IMR-90 (cell line): ENCODE results near the gene THSD7B. TPM values are rescaled to one million over a fixed set of nuclear protein-coding genes. Genes with fewer than 3 reads are reported as not detected.
"Not testable (repeated sequence)": the region's sequence is repeated elsewhere in the genome, so short reads cannot be mapped to it uniquely, and the experiment has no call there.

Source experiments
- ATAC-seq: fragments of 200-7000 bp; cut with Tn5 transposase; 2 replicates; pipeline ENCODE4 v1.9.1; 2020; ENCODE audit warnings: low read depth, mild to moderate bottlenecking, moderate library complexity
- BruUV-seq: library from RNA; stranded (reverse); fragments of 400-500 nt; replicated peaks from 2 replicates; lab custom pipeline; 2021; lab: Mats Ljungman, UMichigan
- CTCF ChIA-PET: fragments of 300-600 bp; formaldehyde crosslinking; extraction: SDS; loops from one replicate; lab custom pipeline; 2021; ENCODE audit warnings: antibody characterized with exemption; lab: Yijun Ruan, JAX
- POLR2A ChIA-PET: fragments of 300-600 bp; sonication (Branson Sonifier 250); formaldehyde crosslinking; loops from one replicate; lab custom pipeline; 2022; ENCODE audit warnings: antibody characterized with exemption; ENCODE audit not compliant: unreplicated experiment; lab: Charles Lee
- DNase-seq: peaks from one replicate; pipeline ENCODE4 v3.0.0; 2013
- H2AFZ ChIP-seq: replicated peaks from 2 replicates; pipeline ENCODE3; 2013; ENCODE audit warnings: low read length, mild to moderate bottlenecking; ENCODE audit not compliant: poor library complexity
- H2AK5ac ChIP-seq: 2 replicates; pipeline ENCODE4 v1.6.1; 2013; ENCODE audit warnings: low read depth, low read length, inconsistent platforms
- H2AK9ac ChIP-seq: replicated peaks from 2 replicates; pipeline ENCODE3; 2013; ENCODE audit warnings: mild to moderate bottlenecking, low read depth, low read length, moderate library complexity; ENCODE audit not compliant: poor library complexity
- H2BK120ac ChIP-seq: 2 replicates; pipeline ENCODE4 v1.6.1; 2013; ENCODE audit warnings: low read depth, low read length, inconsistent platforms
- H2BK15ac ChIP-seq: 3 replicates; pipeline ENCODE4 v1.6.1; 2013; ENCODE audit warnings: low read depth, low read length, inconsistent platforms
- H2BK20ac ChIP-seq: 2 replicates; pipeline ENCODE4 v1.6.1; 2013; ENCODE audit warnings: low read depth, mild to moderate bottlenecking, inconsistent platforms, low read length, moderate library complexity
- H2BK5ac ChIP-seq: 2 replicates; pipeline ENCODE4 v1.6.1; 2013; ENCODE audit warnings: mild to moderate bottlenecking, low read depth, low read length, inconsistent platforms; ENCODE audit not compliant: poor library complexity, severe bottlenecking
- H3K14ac ChIP-seq: replicated peaks from 2 replicates; pipeline ENCODE4 v1.6.1; 2013; ENCODE audit warnings: low read depth, low read length, inconsistent platforms
- H3K18ac ChIP-seq: 2 replicates; pipeline ENCODE4 v1.6.1; 2013; ENCODE audit warnings: low read depth, low read length, control low read depth
- H3K23ac ChIP-seq: 2 replicates; pipeline ENCODE4 v1.6.1; 2013; ENCODE audit warnings: low read depth, low read length, inconsistent platforms
- H3K27ac ChIP-seq: 2 replicates; pipeline ENCODE4 v1.5.1; 2013; ENCODE audit warnings: mild to moderate bottlenecking, control low read depth, low read length; ENCODE audit not compliant: insufficient read depth
- H3K27me3 ChIP-seq: 2 replicates; pipeline ENCODE4 v1.6.1; 2013; ENCODE audit warnings: low read length; ENCODE audit not compliant: control insufficient read depth, insufficient read depth
- H3K36me3 ChIP-seq: 2 replicates; pipeline ENCODE4 v1.6.1; 2013; ENCODE audit warnings: low read length, mixed read lengths; ENCODE audit not compliant: control insufficient read depth, insufficient read depth
- H3K4ac ChIP-seq: 2 replicates; pipeline ENCODE4 v1.6.1; 2013; ENCODE audit warnings: low read depth, low read length, inconsistent platforms
- H3K4me1 ChIP-seq: 2 replicates; pipeline ENCODE4 v1.6.1; 2013; ENCODE audit warnings: low read length, mixed read lengths; ENCODE audit not compliant: control insufficient read depth, insufficient read depth
- H3K4me2 ChIP-seq: 2 replicates; pipeline ENCODE4 v1.6.1; 2013; ENCODE audit warnings: low read depth, mild to moderate bottlenecking, control low read depth, low read length, moderate library complexity
- H3K4me3 ChIP-seq: 2 replicates; pipeline ENCODE4 v1.5.1; 2013; ENCODE audit warnings: low read depth, mild to moderate bottlenecking, control low read depth, low read length, moderate library complexity; ENCODE audit not compliant: insufficient read depth
- H3K56ac ChIP-seq: 2 replicates; pipeline ENCODE4 v1.6.1; 2013; ENCODE audit warnings: low read length, inconsistent platforms; ENCODE audit not compliant: insufficient read depth; ENCODE audit errors: extremely low read depth
- H3K79me1 ChIP-seq, 2 experiments: 2 replicates each; pipeline ENCODE4 v1.6.1; 2013; ENCODE audit warnings: low read length in 2 of 2, inconsistent platforms in 1 of 2, low read depth in 1 of 2
- H3K9ac ChIP-seq: 2 replicates; pipeline ENCODE4 v1.6.1; 2013; ENCODE audit warnings: low read depth, low read length, control low read depth
- H3K9me1 ChIP-seq: 2 replicates; pipeline ENCODE4 v1.6.1; 2013; ENCODE audit warnings: low read length, inconsistent platforms; ENCODE audit not compliant: insufficient read depth
- H3K9me3 ChIP-seq: 2 replicates; pipeline ENCODE4 v1.6.1; 2013; ENCODE audit warnings: low read length; ENCODE audit not compliant: control insufficient read depth, insufficient read depth
- H4K20me1 ChIP-seq: 2 replicates; pipeline ENCODE4 v1.6.1; 2013; ENCODE audit warnings: low read length, inconsistent platforms; ENCODE audit not compliant: insufficient read depth
- H4K5ac ChIP-seq: 2 replicates; pipeline ENCODE4 v1.6.1; 2013; ENCODE audit warnings: mild to moderate bottlenecking, low read depth, low read length, control low read depth
- H4K8ac ChIP-seq, 2 experiments: 2 replicates each; pipeline ENCODE4 v1.6.1; 2013; ENCODE audit warnings: low read depth in 2 of 2, low read length in 2 of 2, control low read depth in 1 of 2, inconsistent platforms in 1 of 2
- H4K91ac ChIP-seq: 2 replicates; pipeline ENCODE4 v1.6.1; 2013; ENCODE audit warnings: low read depth, low read length, inconsistent platforms; ENCODE audit not compliant: insufficient read depth
- BHLHE40 ChIP-seq: fragments of 150-350 bp; IDR thresholded peaks from 2 replicates; pipeline ENCODE4 v1.6.1; 2016; ENCODE audit warnings: mild to moderate bottlenecking, low read depth, low read length
- CEBPB ChIP-seq: IDR thresholded peaks from 2 replicates; pipeline ENCODE4 v1.6.1; 2012; ENCODE audit warnings: low read depth, low read length, improper control_type of control experiment
- ELK1 ChIP-seq: fragments of 150-350 bp; IDR thresholded peaks from 2 replicates; pipeline ENCODE4 v1.6.1; 2016; ENCODE audit warnings: low read depth, mild to moderate bottlenecking, low read length, moderate library complexity, borderline replicate concordance
- MAZ ChIP-seq: IDR thresholded peaks from 2 replicates; pipeline ENCODE4 v1.6.1; 2012; ENCODE audit warnings: low read depth, mild to moderate bottlenecking, low read length, improper control_type of control experiment, moderate library complexity, borderline replicate concordance
- RAD21 ChIP-seq: IDR thresholded peaks from 2 replicates; pipeline ENCODE4 v1.6.1; 2012; ENCODE audit warnings: low read length, improper control_type of control experiment
- RCOR1 ChIP-seq: IDR thresholded peaks from 2 replicates; pipeline ENCODE4 v1.6.1; 2012; ENCODE audit warnings: mild to moderate bottlenecking, low read length, improper control_type of control experiment; ENCODE audit not compliant: insufficient replicate concordance
- RFX5 ChIP-seq: IDR thresholded peaks from 2 replicates; pipeline ENCODE4 v1.8.0; 2012; ENCODE audit warnings: low read depth, mild to moderate bottlenecking, low read length, moderate library complexity
- SMC3 ChIP-seq: fragments of 150-350 bp; IDR thresholded peaks from 2 replicates; pipeline ENCODE4 v1.6.1; 2016; ENCODE audit warnings: low read depth, mild to moderate bottlenecking, antibody characterized with exemption, low read length, moderate library complexity
- WGBS, 2 experiments: methylation state at CpG; one replicate each; pipeline versions ENCODE4 v1.1.5 to v1.1.7; 2013; ENCODE audit warnings: missing lambda C conversion rate in 2 of 2; ENCODE audit not compliant: insufficient read length in 1 of 2; ENCODE audit errors: extremely low coverage in 2 of 2; 5-methylcytosine and 5-hydroxymethylcytosine counted together
- dilution Hi-C: fragments of 300-500 bp; cut with HindIII; formaldehyde crosslinking; loops from one replicate; pipeline ENCODE4 v1.14.3; 2018; ENCODE audit warnings: low sequenced_read_pairs; ENCODE audit not compliant: unreplicated experiment
- in situ Hi-C: fragments of 300-500 bp; cut with MboI; formaldehyde crosslinking; loops from 3 replicates; pipeline ENCODE4 v1.14.3; 2019; ENCODE audit warnings: low sequenced_read_pairs, inconsistent platforms, mixed read lengths
- intact Hi-C: fragments of 100-400 bp; cut with micrococcal nuclease; formaldehyde crosslinking; loops from 2 replicates; pipeline ENCODE4 v1.10.0; 2022
- polyA plus RNA-seq, 3 experiments: library from polyadenylated mRNA; depleted of rRNA; stranded (reverse); fragments of >200 nt; gene quantifications; 2 replicates each; pipeline ENCODE4 v1.2.3, GENCODE V29; 2012; ENCODE audit warnings: low replicate concordance in 1 of 3
- total RNA-seq: library from RNA; depleted of rRNA; stranded (reverse); fragments of >200 nt; gene quantifications from 2 replicates; pipeline ENCODE4 v1.2.3, GENCODE V29; 2012

THSD7B gene
- total and polyA plus RNA-seq, 2 of the 4 experiments (the other 2 are of a cell fraction) = not detected

GRCh38 chr2:137056704-137057103 is 291.4 kb downstream of the THSD7B start:
- no peak overlapping the region for H4K5ac ChIP-seq
- H3K4me1 ChIP-seq = no peaks in the 10 kb centered on the region
- no peak overlapping the region for H2BK5ac ChIP-seq
- no peak overlapping the region for H2AK9ac ChIP-seq
- no peak overlapping the region for H3K18ac ChIP-seq
- no peak overlapping the region for H4K8ac ChIP-seq
- no peak overlapping the region for H3K27ac ChIP-seq
- intact Hi-C loops = no loop called here
- no peak overlapping the region for H3K4me3 ChIP-seq
- H3K79me1 ChIP-seq = no peaks in the 10 kb centered on the region
- H3K27me3 ChIP-seq = no peaks in the 10 kb centered on the region
- no TSS peak for BruUV-seq
- H2BK120ac ChIP-seq = no peak overlapping the region
- ATAC-seq = no peak
- dilution Hi-C loops = no loop called here
- no peaks in the 10 kb centered on the region for H3K36me3 ChIP-seq
- TF ChIP-seq MAZ = no peak
- no peak for TF ChIP-seq RAD21
- no peak for TF ChIP-seq BHLHE40
- TF ChIP-seq RFX5 = no peak
- no peak for TF ChIP-seq ELK1
- TF ChIP-seq RCOR1 = no peak
- TF ChIP-seq CEBPB = no peak
- no peak for TF ChIP-seq SMC3
- ChIA-PET CTCF (no interaction called here), POLR2A (no interaction called here)
- no peak overlapping the region for H3K14ac ChIP-seq
- no peak overlapping the region for H2BK15ac ChIP-seq
- no peak overlapping the region for H4K91ac ChIP-seq
- no peak overlapping the region for H2AK5ac ChIP-seq
- H2AFZ ChIP-seq = no peak overlapping the region
- H3K4ac ChIP-seq = no peak overlapping the region
- no peaks in the 10 kb centered on the region for H4K20me1 ChIP-seq
- peaks cover 5% of the 10 kb centered on the region for H3K9me3 ChIP-seq
- in situ Hi-C loops = no loop called here
- no CpG with 5 or more reads among the region's 8 CpGs for WGBS, 2 experiments
- H3K9me1 ChIP-seq = no peaks in the 10 kb centered on the region
- no peak overlapping the region for H3K9ac ChIP-seq
- H3K4me2 ChIP-seq = no peak overlapping the region
- H3K23ac ChIP-seq = no peak overlapping the region
- H2BK20ac ChIP-seq = no peak overlapping the region
- no peak for DNase-seq
- H3K56ac ChIP-seq = no peak overlapping the region

- H3K23ac ChIP-seq, H4K91ac ChIP-seq, H3K4ac ChIP-seq, H3K14ac ChIP-seq, H3K9me1 ChIP-seq, intact Hi-C loops, ATAC-seq, H3K4me1 ChIP-seq, H3K4me2 ChIP-seq, POLR2A ChIA-PET, H3K4me3 ChIP-seq, in situ Hi-C loops, H3K9ac ChIP-seq, H3K79me1 ChIP-seq, H2AK5ac ChIP-seq, dilution Hi-C loops, H3K9me3 ChIP-seq, H3K27ac ChIP-seq, BruUV-seq, H4K8ac ChIP-seq, H4K20me1 ChIP-seq, H3K18ac ChIP-seq, CTCF ChIA-PET, H2BK20ac ChIP-seq, H2BK120ac ChIP-seq, H2AFZ ChIP-seq, H4K5ac ChIP-seq, H3K36me3 ChIP-seq, H2BK5ac ChIP-seq, DNase-seq, H2AK9ac ChIP-seq, H3K56ac ChIP-seq, H3K27me3 ChIP-seq, H2BK15ac ChIP-seq: not testable (repeated sequence)
- WGBS, 2 experiments = 80% methylated on average over 1 of the region's 22 CpGs; no CpG with 5 or more reads in 1 of the 2 experiments
Measured at GRCh38 chr2:137076111-137076765, 310.9 kb downstream of the THSD7B start.
